GM21423 (cell line): Measurements from ENCODE around the gene ZNF532.
"Not testable (repeated sequence)": the region's sequence is repeated elsewhere in the genome, so short reads cannot be mapped to it uniquely, and the experiment has no call there.

Experiments used
- ATAC-seq: cut with Tn5 transposase; IDR thresholded peaks from one replicate; pipeline ENCODE4 v1.9.1; 2021; ENCODE audit warnings: mild to moderate bottlenecking, moderate library complexity; ENCODE audit not compliant: unreplicated experiment

ZNF532 gene

DNA sequence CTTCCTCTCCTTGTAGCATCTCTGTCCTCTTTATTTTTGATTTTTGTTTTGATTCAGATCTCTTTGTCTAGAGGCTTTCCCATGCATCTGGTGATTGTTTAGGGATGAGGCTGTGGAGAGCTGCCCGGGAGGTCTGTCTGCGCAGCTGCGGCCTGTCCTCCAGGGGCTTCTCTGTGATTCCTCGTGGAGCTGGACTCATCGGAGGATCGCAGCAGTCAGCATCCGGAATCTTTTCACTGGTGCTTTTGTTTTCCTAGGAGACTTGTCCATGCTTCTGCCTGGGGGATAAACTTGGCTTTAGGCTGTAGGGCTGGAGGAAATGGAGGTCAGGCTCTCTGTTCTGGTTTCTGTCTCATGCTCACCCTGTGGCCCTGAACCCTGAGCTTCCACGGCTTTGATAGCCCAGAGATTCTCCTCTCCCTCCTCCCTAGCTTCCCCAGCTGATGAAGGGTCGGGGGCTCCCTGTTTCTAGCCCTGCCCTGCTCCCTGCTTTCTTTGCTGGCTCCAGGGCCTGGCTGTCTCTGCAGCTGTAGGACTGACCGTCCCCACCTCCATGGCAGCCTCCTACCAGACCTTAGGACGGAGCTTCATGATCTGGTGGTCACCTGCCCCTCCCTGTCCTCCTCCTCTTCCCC lies 35.5 kb downstream of the ZNF532 start:
- ATAC-seq = no peak

DNA sequence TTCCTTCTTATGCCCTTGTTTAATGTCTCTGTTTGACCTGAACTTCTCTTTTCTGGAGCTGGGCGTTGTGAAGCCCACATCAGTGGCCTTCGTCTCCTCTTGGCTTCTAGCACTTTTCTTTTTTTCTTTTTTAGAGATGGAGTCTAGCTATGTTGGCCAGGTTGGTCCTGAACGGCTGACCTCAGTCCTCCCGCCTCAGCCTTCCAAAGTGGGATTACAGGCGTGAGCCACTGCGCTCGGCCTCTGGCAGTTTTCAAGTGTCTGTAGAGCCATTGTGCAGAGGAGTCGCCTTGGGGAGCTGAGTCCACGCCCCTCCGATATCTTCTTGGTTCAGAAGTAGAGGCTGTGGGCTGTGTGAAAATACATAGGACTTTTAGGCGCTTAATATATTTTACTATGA lies 36.5 kb downstream of the ZNF532 start:
- no peak for ATAC-seq

DNA sequence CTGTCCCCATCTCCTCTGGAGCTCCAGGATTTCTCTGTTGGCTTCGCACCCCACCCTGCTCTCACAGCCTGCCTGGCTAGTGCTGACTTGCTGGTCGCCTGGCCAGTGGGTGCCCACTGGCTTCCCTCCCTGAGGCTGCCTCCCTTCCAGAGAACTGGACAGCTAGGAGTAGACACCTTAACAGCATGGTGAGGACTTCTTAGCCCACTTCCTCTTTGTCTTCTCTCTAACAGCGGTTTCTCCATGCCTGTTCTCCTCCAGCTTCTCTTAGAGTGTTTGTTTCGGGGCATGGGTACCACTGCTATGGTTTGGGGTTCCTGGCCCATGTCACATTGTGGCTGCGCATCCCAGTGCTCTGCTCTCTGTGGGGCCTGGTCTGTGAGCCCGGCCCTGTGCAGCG lies 37.1 kb downstream of the ZNF532 start:
- ATAC-seq = no peak

DNA sequence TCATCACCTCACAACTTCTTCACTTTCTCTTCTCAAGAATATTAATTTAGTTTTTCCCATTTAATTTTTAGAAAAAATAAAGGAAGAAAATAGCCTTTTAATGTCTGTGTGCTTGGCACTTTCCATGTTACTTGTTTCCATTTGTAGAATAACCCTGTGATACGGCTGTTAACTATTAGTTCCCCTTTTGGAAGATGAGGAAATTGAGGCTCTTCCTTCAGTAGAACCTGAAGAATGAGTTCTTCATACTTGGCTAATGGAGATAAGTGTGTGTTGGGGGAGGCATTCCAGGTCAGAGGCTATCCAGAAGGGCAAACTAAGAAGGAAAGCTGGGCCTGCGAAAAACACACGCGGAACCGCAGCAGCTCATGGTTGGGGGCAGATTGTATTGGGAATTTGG lies 38.3 kb downstream of the ZNF532 start:
- no peak for ATAC-seq

DNA sequence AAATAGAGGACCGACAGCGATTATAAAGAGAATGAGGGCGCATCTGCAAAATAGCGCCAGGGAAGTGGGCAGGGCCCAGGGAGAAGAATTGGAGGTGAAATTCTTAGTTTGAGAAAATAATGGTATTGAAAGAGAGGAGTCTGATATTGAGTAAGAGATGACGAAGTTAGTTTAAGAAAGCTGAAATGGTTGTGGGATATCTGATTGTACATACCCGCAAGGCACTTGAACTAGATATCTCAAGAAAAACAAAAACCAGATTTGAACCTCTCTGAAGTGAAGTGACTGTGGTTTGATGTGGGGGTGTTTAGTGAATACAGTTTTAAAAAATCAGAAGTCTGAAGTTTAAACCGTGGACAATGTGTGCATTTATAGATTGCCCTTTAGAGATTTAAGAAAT lies 38.9 kb downstream of the ZNF532 start:
- no peak for ATAC-seq

DNA sequence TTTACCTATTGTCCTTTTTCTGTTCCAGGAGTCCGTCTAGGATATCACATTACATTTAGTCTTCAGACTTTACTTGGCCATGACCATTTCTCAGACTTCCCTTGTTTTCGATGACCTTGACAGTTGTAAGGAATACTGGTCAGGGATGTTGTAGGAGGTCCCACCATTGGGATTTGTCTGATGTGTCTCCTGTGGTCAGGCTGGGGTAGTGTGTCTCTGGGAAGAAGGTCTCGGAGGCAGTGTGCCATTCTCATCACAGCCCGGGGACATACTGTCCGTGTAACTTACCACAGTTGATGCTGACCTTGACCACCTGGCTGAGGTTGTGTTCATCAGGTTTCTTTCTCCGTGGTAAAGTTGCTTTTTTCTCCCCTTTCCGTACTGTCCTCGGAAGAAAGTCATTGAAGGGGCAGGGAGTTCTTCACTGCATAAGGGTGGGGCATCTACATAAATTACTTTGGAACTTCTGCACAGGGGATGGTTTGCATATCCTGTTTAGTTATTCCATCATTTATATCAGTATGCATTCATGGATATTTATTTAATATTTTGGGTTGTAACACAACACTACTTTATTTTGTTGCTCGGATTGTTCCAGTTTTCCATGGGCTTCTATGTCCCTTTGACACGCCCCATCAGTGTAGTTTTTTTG lies 41.2 kb downstream of the ZNF532 start:
- ATAC-seq = no peak

DNA sequence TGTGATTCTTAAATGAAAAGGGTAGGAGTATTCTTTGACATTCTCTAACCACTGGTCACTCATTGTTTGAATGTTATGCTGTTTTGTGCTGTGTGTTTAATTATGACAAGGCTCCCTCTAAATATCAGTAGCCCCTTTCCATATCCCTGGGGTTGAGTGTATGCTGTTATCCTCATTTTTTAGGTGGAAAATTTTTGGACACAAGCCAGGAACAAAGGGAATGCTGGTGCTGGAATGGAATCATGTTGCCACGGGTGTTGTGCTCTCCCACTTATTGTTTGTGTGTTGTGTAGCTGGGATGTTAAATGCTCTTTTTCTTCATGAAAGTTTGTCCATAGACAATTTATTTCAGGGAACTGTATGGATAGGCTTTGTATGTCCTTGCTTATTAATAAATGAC lies 43.3 kb downstream of the ZNF532 start:
- ATAC-seq = no peak

DNA sequence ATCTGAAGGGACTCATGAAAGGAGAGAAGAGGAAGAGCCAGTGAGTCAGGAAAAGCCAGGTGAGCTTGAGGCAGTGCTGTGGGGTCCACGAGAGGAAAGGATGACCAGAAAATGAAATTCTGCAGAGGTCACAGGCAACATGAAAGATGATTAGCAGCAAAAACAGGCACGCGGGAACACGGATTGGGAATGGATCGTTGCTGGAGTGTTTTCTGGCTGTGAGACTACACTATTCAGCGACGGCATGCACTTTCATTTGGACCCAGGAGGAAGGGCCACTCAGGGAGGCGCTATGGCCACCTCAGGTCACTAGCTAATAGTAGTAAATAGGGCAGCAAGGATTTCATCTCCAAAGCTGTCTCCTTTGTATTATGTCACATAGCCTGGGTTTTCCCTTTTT lies 44.8 kb downstream of the ZNF532 start:
- no peak for ATAC-seq

DNA sequence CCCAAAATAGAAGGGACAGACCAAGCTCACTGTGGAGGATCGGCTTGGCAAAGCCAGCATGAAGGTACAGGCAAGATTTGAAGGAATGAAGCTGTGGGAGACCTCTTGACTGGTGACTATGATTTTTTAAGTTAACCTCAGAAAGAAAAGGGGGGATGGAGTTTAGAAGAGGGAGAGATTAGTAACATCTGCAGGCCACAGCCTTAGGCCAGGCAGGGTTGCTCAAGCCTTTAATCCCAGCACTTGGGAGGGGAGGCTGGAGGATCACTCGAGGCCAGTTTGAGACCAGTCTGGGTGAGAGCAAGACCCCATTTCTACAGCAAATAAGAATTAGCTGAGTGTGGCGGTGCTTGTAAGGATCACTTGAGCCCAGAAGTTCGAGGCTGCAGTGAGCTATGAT lies 46.6 kb downstream of the ZNF532 start:
- no peak for ATAC-seq

DNA sequence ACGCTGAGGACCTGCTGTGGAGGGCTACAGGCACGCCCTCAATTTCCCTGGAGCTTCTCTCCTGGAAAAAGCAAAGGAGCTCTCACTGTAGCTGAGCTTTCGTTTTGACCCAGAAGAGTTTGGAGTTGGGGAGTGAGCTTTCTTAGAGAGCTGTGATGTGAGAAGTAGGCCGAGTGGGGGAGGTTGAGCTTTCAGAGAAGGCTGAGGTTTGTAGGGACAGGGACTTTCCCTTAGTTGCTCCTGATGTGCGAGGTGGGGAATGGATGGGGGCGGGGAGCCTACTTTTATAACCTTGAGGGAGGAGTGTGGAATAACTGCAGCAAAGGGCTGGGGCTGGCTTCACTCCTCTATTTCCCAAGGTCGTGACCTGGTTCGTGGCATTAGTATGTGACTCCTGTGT lies 47.1 kb downstream of the ZNF532 start:
- ATAC-seq = no peak

DNA sequence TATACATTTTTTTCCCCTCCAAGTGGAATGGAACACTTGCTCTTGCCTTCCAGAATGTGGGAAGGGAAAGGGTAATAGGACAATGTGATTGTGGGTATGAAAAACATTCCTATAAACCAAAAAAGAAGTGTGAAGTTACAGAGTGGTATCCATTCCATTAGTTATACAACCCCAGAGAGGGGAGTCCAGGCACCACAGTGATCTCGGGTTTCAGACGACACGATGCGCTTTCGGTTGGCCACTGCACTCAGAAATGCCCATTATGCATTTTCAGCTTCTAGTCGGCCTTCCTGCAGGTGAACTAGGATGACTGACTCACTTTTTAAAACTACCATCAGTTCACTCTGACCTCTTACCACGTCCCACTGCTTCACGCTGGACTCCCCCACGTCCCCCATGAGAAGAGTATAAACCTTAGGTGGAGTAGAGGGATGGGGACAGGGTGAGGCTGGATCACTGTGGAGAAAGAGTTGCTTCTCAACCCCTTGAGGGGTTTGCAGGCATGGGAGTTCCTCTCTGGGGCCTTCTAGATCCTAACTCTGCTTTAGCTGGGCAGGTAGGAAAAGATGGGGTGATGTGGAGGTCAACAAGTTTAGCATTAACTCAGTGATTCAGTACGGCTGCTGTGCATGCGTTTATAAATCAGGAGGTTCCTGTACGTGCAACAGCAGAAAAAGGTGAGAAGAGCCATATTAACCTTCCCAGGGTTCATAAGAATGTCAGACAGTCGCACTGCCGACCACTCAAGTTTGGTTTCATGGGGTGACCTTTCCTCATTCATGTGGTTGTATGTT lies 50.5 kb downstream of the ZNF532 start:
- no peak for ATAC-seq

DNA sequence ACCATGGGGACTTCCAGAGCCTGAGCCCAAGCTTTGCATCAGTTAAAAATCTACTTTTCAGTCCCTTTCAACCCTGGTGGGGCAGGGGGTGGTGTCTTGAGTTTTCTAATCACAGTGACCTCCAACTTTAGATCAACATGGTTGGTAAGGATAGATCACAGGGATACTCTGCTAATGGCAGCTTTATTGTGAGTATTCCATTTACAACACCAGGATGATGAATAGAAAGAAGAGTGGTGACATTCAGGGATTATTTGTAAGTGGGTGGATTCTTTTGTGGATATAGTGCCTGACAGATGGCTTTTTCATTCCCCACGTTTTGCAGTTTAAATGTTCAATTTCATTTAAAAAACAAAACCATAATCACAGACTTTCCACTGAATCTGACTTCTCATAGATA lies 51.3 kb downstream of the ZNF532 start:
- no peak for ATAC-seq

DNA sequence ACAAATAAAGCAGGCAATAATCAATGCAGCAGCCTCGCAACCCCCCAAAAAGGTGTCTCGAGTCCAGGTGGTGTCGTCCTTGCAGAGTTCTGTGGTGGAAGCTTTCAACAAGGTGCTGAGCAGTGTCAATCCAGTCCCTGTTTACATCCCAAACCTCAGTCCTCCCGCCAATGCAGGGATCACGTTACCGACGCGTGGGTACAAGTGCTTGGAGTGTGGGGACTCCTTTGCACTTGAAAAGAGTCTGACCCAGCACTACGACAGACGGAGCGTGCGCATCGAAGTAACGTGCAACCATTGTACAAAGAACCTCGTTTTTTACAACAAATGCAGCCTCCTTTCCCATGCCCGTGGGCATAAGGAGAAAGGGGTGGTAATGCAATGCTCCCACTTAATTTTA lies 55.3 kb downstream of the ZNF532 start:
- ATAC-seq = not testable (repeated sequence)

DNA sequence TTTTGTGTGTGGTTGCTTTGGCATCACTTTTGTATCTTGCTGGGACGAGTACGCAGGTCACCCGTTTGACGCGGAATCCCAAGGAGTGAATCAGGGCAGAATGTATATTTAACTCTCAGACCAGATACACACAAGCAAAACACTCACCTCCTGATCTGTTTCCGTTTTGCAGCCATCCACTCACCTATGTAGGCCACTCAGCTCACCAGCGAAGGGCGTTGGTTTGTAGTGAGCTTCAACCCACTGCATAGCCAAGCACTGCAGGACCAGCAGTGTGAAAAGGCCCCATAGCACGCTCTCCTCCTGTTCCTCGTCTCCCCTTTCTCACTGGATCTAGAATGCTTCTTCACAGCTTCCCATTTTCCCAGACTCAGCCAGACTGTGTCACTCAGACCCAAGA lies 58.3 kb downstream of the ZNF532 start:
- no peak for ATAC-seq

DNA sequence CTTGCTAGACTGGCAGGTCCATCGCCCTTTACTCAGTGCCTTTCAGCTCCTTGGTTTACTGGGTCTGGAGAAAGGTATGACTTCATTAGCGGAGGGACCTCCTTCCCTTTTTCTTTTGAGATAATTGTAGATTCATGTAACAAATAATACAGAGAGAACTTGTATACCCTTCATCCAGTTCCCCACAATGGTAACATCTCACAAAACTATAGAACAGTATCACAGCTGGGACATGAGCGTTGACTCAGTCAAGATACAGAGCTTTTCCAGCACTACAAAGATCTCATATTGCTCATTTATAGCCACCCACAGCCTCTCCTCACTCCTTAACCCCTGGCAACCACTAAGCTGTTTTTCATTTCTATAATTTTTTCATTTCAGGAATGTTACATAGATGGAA lies 59.8 kb downstream of the ZNF532 start:
- no peak for ATAC-seq

DNA sequence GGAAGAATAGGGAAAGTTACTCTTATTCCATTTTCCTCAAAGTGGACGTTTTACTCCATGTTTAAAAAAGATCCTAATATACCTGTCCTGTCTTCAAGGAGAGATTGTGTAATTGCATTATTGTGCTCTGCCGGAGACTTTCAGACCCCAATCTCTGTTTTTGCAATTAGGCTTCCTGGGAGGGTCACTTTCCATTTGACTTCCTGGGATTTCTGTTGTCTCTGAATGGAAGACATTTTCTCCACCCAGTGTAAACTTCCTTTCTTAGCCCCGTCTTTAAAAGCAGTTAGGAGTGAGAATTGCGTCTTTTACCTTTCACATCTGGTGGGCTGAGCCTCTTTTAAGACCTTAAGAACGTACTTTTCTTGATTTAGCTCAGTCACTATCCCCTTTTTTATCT lies 63.0 kb downstream of the ZNF532 start:
- ATAC-seq = no peak

DNA sequence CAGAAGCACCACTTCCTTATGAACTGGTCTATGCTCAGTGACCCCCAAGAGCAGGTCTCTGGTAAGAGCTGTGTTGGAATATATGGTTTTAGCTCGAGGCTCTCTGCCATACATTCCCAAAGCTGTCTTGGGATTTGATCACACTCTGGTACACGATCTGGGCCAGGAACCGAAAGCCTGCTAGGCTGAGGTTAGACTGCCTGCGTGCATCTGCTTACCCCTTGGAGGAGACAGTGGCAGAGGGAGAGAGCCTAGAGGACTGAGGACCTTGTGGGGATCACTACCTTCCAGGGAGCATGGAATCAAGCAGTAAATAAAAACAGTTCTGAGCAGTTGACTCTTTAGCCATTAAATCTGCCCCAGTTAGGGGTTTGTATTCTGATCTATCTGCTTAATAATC lies 63.7 kb downstream of the ZNF532 start:
- ATAC-seq = no peak

DNA sequence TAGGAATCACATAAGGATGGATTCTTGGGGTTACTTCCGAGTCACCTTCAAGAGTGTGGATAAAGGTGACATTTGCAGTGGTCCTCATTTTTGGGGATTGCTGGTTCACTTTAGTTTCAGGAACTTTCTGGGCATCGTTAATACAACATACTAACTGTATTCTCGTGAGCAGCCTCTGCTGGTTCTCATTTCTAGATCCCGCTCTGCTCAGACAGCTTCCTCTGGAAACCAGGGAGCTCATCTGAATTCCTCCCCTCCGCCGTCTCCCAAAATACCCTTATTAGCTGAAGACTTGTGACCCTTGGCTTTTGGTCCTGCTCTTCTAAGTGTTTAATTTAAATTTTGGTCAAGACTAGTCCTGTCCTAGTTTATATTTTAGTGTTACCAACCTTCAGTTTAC lies 64.5 kb downstream of the ZNF532 start:
- ATAC-seq = no peak

DNA sequence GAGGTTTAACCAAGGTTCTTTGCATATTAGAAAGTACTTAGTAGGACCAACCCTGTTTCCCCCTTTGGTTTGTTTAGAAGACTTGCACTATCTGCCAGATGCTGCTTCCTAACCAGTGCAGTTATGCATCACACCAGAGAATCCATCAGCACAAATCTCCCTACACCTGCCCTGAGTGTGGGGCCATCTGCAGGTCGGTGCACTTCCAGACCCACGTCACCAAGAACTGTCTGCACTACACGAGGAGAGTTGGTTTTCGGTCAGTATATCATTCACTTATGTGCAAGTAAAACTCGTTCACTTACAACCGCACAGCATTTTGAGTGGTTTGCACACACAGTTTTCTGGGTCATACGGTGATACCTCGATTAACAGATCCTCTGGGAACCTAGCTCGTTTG lies 69.7 kb downstream of the ZNF532 start:
- ATAC-seq = no peak

DNA sequence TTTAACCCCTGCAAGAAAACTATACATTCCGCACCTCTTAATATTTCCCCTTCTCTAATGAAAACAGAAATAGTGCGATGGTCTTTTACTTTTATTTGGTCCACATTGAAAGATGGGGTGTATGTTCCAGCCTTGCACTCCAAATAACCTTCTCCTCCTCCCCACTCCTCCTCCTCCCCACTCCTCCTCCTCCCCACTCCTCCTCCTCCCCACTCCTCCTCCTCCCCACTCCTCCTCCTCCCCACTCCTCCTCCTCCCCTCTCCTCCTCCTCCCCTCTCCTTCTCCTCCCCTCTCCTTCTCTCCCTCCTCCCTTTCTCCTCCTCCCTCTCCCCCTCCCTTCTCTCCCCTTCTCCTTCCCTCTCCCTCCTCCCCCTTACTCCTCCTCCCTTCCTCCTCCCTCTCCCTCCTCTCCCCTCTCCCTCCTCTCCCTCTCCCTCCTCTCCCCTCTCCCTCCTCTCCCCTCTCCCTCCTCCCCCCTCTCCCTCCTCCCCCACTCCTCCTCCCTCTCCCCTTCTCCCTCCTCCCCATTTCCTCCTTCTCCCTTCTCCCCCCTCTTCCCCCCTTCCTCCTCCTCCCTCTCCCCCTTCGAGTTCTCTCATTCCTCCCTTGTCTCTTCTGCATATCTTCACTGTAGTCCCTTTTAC lies 70.4 kb downstream of the ZNF532 start:
- ATAC-seq = no peak

DNA sequence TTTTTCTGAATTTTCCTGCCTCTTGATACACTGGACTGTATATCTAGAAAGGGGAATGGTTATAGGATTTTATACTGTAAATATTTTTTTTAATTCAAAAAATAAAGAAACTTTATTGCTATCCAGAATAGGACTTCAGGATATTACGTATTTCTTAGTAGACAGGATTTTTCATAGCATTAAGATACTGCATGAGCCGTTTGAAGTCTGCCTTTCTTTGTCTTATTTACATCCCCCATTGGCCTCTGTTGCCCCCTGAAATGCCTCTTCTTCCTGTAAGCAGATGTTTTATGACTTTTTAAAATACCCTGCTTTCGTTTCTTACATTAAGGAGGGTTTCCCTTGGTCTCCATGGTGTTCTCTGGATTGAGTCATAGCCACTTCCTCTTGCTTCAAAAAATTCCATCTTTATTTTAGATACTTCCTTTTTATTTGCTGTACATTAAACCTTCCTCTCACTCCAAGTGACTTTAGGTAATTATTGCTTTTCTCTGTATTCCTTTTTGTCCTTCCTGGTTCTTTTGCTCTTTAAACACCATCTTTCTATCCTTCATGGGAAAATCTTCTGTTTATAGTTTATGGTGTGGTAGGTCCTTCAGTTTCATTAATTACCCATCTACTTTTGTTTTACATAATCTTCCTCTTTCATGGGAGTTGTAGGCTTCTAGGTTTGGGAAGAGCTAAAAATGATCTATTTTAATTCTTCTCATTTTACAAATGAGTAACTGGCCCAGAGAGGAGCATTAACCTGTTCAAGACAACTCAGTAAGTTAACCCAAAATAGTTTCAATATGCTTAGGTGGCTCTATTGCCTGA lies 72.6 kb downstream of the ZNF532 start:
- no peak for ATAC-seq
